A673 (cell line): ENCODE data around the gene MAMDC2. TPM values are rescaled to one million over a fixed set of nuclear protein-coding genes. Genes with fewer than 3 reads are reported as not detected.

ENCODE experiments used
- BruUV-seq: library from RNA; stranded (reverse); fragments of 400-500 nt; replicated peaks from 2 replicates; lab custom pipeline; 2021; lab: Mats Ljungman, UMichigan
- CTCF ChIA-PET: fragments of 300-600 bp; sonication (Branson Sonifier 250); formaldehyde crosslinking; loops from one replicate; lab custom pipeline; 2022; ENCODE audit warnings: antibody characterized with exemption; lab: Charles Lee
- POLR2A ChIA-PET: fragments of 300-600 bp; sonication (Branson Sonifier 250); formaldehyde crosslinking; loops from one replicate; lab custom pipeline; 2022; ENCODE audit warnings: antibody characterized with exemption; ENCODE audit not compliant: low non-redundant PET; lab: Charles Lee
- DNase-seq: peaks from one replicate; pipeline ENCODE4 v3.0.0-alpha.2; 2015; ENCODE audit warnings: low spot score
- H3K27ac ChIP-seq: fragments of 200-600 bp; sonication (generic); 2 replicates; pipeline ENCODE4 v1.5.1; 2016; ENCODE audit warnings: mixed run types, low read depth, mild to moderate bottlenecking, mixed read lengths, antibody characterized with exemption, low read length; ENCODE audit not compliant: poor library complexity, severe bottlenecking
- H3K27me3 ChIP-seq: fragments of 200-600 bp; sonication (generic); replicated peaks from 2 replicates; pipeline ENCODE4 v1.6.1; 2017; ENCODE audit warnings: mixed run types, low read depth, mild to moderate bottlenecking, mixed read lengths, antibody characterized with exemption, low read length; ENCODE audit not compliant: insufficient read depth, poor library complexity
- H3K36me3 ChIP-seq: fragments of 200-600 bp; sonication (generic); 2 replicates; pipeline ENCODE4 v1.6.1; 2016; ENCODE audit warnings: mixed run types, mild to moderate bottlenecking, mixed read lengths, antibody characterized with exemption, low read length; ENCODE audit not compliant: insufficient read depth, poor library complexity, severe bottlenecking
- H3K4me1 ChIP-seq: fragments of 200-600 bp; sonication (generic); 2 replicates; pipeline ENCODE4 v1.6.1; 2017; ENCODE audit warnings: mixed run types, mild to moderate bottlenecking, mixed read lengths, antibody characterized with exemption, low read length; ENCODE audit not compliant: insufficient read depth, poor library complexity, severe bottlenecking
- H3K4me3 ChIP-seq: fragments of 200-600 bp; sonication (generic); 2 replicates; pipeline ENCODE4 v1.5.1; 2016; ENCODE audit warnings: low read depth, mixed run types, mild to moderate bottlenecking, mixed read lengths, low read length; ENCODE audit not compliant: poor library complexity, severe bottlenecking
- H3K9me3 ChIP-seq: fragments of 200-600 bp; sonication (generic); 2 replicates; pipeline ENCODE4 v1.6.1; 2016; ENCODE audit warnings: mixed run types, low read depth, mild to moderate bottlenecking, mixed read lengths, antibody characterized with exemption, low read length; ENCODE audit not compliant: poor library complexity, severe bottlenecking
- EZH2 ChIP-seq: fragments of 200-600 bp; sonication (generic); IDR thresholded peaks from 2 replicates; pipeline ENCODE4 v1.6.1; 2017; ENCODE audit warnings: borderline replicate concordance, low read depth, mild to moderate bottlenecking, mixed read lengths, antibody characterized with exemption, low read length; ENCODE audit not compliant: poor library complexity, severe bottlenecking
- intact Hi-C: fragments of 100-400 bp; cut with micrococcal nuclease; formaldehyde crosslinking; loops from one replicate; pipeline ENCODE4 v1.10.0; 2022; ENCODE audit not compliant: unreplicated experiment
- total RNA-seq: library from RNA; stranded (reverse); gene quantifications from 2 replicates; pipeline ENCODE4 v1.2.3, GENCODE V29; 2021
- TF ChIP-seq, protein P1 (sequence below): fragments of 300-800, 200-600 bp; sonication (generic); conservative IDR thresholded peaks from 2 replicates; pipeline ENCODE4 v1.5.1; 2017; ENCODE audit warnings: low read depth, mild to moderate bottlenecking, antibody characterized with exemption, low read length, moderate library complexity, mixed read lengths

MAMDC2 gene
- total RNA-seq, 1 experiment from 2014 or later = not detected

DNA sequence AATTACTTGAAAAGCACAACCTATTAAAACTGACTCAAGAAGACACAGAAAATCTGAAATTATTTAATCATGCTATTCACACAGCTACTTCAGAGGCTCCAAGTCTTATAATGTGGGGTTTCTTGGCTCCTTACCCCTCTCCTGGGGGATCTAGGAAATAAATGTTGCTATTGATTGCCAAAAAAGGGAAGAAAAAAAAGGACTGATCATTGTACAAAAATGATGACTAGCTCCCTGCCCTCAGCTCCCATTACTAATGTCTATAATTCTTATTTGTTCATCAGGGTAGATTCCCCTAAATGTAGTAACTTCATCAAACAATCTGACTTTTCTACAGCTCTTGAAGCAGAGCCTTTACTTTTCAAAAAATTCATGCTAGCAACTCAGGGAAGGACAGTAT is 211.8 kb downstream of the MAMDC2 start:
- POLR2A ChIA-PET = no interaction called here
- peaks cover 15% of the 10 kb centered on the region for H3K4me1 ChIP-seq
- no peak overlapping the region for H3K27ac ChIP-seq
- no peaks in the 10 kb centered on the region for H3K36me3 ChIP-seq
- CTCF ChIA-PET = no interaction called here
- H3K4me3 ChIP-seq = peak overlapping the region; percentile 4
- no peaks in the 10 kb centered on the region for H3K9me3 ChIP-seq
- intact Hi-C loops = loop anchor here (10.0 kb wide), 1 partner anchor 159 kb away; the partner anchor contains the start of gene KLF9
- no peak for TF ChIP-seq EZH2
- TF ChIP-seq, protein P1, sequence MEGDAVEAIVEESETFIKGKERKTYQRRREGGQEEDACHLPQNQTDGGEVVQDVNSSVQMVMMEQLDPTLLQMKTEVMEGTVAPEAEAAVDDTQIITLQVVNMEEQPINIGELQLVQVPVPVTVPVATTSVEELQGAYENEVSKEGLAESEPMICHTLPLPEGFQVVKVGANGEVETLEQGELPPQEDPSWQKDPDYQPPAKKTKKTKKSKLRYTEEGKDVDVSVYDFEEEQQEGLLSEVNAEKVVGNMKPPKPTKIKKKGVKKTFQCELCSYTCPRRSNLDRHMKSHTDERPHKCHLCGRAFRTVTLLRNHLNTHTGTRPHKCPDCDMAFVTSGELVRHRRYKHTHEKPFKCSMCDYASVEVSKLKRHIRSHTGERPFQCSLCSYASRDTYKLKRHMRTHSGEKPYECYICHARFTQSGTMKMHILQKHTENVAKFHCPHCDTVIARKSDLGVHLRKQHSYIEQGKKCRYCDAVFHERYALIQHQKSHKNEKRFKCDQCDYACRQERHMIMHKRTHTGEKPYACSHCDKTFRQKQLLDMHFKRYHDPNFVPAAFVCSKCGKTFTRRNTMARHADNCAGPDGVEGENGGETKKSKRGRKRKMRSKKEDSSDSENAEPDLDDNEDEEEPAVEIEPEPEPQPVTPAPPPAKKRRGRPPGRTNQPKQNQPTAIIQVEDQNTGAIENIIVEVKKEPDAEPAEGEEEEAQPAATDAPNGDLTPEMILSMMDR = no peak
- BruUV-seq = no TSS peak
- H3K27me3 ChIP-seq = no peaks in the 10 kb centered on the region
- DNase-seq = no peak

DNA sequence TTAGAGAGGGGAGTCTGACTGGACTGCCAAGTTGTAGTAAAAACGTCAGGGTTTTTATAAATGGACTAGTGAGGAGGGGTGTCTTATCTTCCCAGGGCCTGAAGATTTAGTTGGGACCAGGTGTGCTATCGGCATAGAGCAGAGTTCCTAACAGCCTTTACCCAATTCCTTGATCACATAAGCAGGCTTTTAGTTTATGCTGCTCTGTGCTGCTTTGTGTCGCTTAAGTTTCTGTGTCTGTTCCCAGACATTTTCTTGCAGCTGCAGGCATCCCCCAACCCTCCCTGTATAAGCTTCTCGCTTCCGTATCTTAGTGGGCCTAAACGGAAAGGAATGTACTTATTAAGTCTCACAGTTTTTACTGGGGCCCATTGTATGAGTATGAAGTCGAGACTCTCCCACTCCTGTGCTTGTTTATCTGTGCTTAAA is 212.5 kb downstream of the MAMDC2 start:
- Histone ChIP-seq H3K27me3 (no peaks in the 10 kb centered on the region), H3K9me3 (no peaks in the 10 kb centered on the region), H3K27ac (peak overlapping the region; percentile 43), H3K4me1 (peaks cover 18% of the 10 kb centered on the region), H3K36me3 (peaks cover 3% of the 10 kb centered on the region), H3K4me3 (peak overlapping the region; percentile 4)
- DNase-seq = peak; percentile 33
- intact Hi-C loops = loop anchor here (10.0 kb wide), 1 partner anchor 159 kb away; the partner anchor contains the start of gene KLF9
- ChIA-PET CTCF (no interaction called here), POLR2A (no interaction called here)
- TF ChIP-seq, protein P1 = no peak
- TF ChIP-seq EZH2 = no peak
- BruUV-seq = no TSS peak

DNA sequence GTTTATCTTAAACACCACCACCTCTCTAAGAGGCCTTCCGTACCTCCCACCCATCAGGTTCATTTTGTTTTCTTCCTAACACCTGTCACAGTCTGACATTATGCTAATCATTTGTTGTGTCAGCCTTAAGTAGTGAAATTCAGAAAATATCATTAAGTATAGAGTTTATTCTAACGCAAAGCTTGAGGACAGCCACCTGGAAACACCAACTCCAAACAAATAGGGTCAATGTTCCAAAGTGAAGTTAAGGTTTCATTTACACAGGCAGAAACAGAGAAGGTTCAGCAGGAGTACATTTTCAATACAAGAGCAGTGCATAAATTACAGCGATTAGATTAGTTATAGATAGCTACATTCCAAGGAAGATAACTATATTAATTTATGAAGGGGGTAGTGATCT is 213.9 kb downstream of the MAMDC2 start:
- Histone ChIP-seq H3K4me3 (peak overlapping the region; percentile 95), H3K9me3 (no peaks in the 10 kb centered on the region), H3K36me3 (peaks cover 15% of the 10 kb centered on the region), H3K4me1 (peaks cover 23% of the 10 kb centered on the region), H3K27me3 (no peaks in the 10 kb centered on the region), H3K27ac (peak overlapping the region; percentile 96)
- DNase-seq = no peak
- TF ChIP-seq EZH2 = no peak
- TF ChIP-seq, protein P1 = no peak
- CTCF ChIA-PET = no interaction called here
- intact Hi-C loops = loop anchor here (10.0 kb wide), 1 partner anchor 157 kb away; the partner anchor contains the start of gene KLF9
- BruUV-seq = no TSS peak
- POLR2A ChIA-PET = no interaction called here
